Measurements from ENCODE around the gene CLPTM1. TPM values are rescaled to one million over a fixed set of nuclear protein-coding genes. Genes with fewer than 3 reads are reported as not detected.

CLPTM1 gene
- total RNA-seq, 3 donors from 2014 or later, result 98.3 to 125 (median 114) TPM

GRCh38 chr19:45025264-45025663 lies 70.1 kb downstream of the CLPTM1 start:
- no peaks in the 10 kb centered on the region for H3K4me1 ChIP-seq (ENCODE audit: low read depth)
- no peak overlapping the region for H3K4me3 ChIP-seq
- no peak for TF ChIP-seq CTCF (IDR thresholded peaks at IDR 0.05)
- no peak for DNase-seq
- H3K36me3 ChIP-seq (ENCODE audit: low read depth), result no peaks in the 10 kb centered on the region
- no peak for ATAC-seq
- H3K9me3 ChIP-seq, result no peaks in the 10 kb centered on the region
- intact Hi-C loops (cut with DNase I, micrococcal nuclease), result no loop called here

GRCh38 chr19:45027371-45027770 lies 72.2 kb downstream of the CLPTM1 start:
- intact Hi-C loops (cut with DNase I, micrococcal nuclease), result no loop called here

GRCh38 chr19:45030825-45031224 lies 75.6 kb downstream of the CLPTM1 start:
- TF ChIP-seq CTCF (IDR thresholded peaks at IDR 0.05), result no peak
- no peaks in the 10 kb centered on the region for H3K36me3 ChIP-seq (ENCODE audit: low read depth)
- intact Hi-C loops (cut with DNase I, micrococcal nuclease), result no loop called here
- H3K4me3 ChIP-seq, result no peak overlapping the region
- no peaks in the 10 kb centered on the region for H3K9me3 ChIP-seq
- ATAC-seq, result no peak
- DNase-seq, result no peak
- H3K4me1 ChIP-seq (ENCODE audit: low read depth), result no peaks in the 10 kb centered on the region

More at GRCh38 chr19:45027371-45027770, 72.2 kb downstream of the CLPTM1 start:
- Histone ChIP-seq H3K4me3 (no peak overlapping the region), H3K36me3 (ENCODE audit: low read depth) (no peaks in the 10 kb centered on the region), H3K9me3 (no peaks in the 10 kb centered on the region), H3K4me1 (ENCODE audit: low read depth) (no peaks in the 10 kb centered on the region)
- no peak for TF ChIP-seq CTCF (IDR thresholded peaks at IDR 0.05)
- no peak for ATAC-seq
- no peak for DNase-seq

- intact Hi-C loops (cut with DNase I, micrococcal nuclease), result no loop called here
- TF ChIP-seq CTCF (IDR thresholded peaks at IDR 0.05), result no peak
- H3K4me3 ChIP-seq, result no peak overlapping the region
- no peaks in the 10 kb centered on the region for H3K9me3 ChIP-seq
- H3K4me1 ChIP-seq (ENCODE audit: low read depth), result no peaks in the 10 kb centered on the region
- H3K36me3 ChIP-seq (ENCODE audit: low read depth), result no peaks in the 10 kb centered on the region
- ATAC-seq (no peak), DNase-seq (no peak)
Observed at GRCh38 chr19:45032421-45032820, 77.2 kb downstream of the CLPTM1 start.

GRCh38 chr19:45035755-45036154 lies 80.6 kb downstream of the CLPTM1 start:
- DNase-seq, result no peak
- no peaks in the 10 kb centered on the region for H3K36me3 ChIP-seq (ENCODE audit: low read depth)
- intact Hi-C loops (cut with DNase I, micrococcal nuclease), result no loop called here
- H3K4me1 ChIP-seq (ENCODE audit: low read depth), result peaks cover 15% of the 10 kb centered on the region
- H3K4me3 ChIP-seq, result no peak overlapping the region
- ATAC-seq, result no peak
- TF ChIP-seq CTCF (IDR thresholded peaks at IDR 0.05), result no peak
- no peaks in the 10 kb centered on the region for H3K9me3 ChIP-seq

Measured in mucosa of descending colon (tissue), 3 donors.